Endothelial cell of umbilical vein (primary cell): ENCODE data around the gene NEDD9. TPM values are rescaled to one million over a fixed set of nuclear protein-coding genes. Genes with fewer than 3 reads are reported as not detected.
A peak's percentile ranks its signal among the peaks of the same experiment; 100 is the strongest.

Experiments
- BruUV-seq: library from RNA; stranded (reverse); fragments of 400-500 nt; replicated peaks from 2 replicates; lab custom pipeline; 2021; lab: Mats Ljungman, UMichigan
- CTCF ChIA-PET: fragments of 300-600, 350-600 bp; sonication (Branson Sonifier 250); formaldehyde crosslinking; loops from one replicate; lab custom pipeline; 2021; ENCODE audit warnings: antibody characterized with exemption, inconsistent platforms; lab: Charles Lee
- POLR2A ChIA-PET: fragments of 300-600, 350-600 bp; sonication (Branson Sonifier 250); formaldehyde crosslinking; loops from one replicate; lab custom pipeline; 2021; ENCODE audit warnings: antibody characterized with exemption, inconsistent platforms; lab: Charles Lee
- DNase-seq: peaks from one replicate; pipeline ENCODE4 v3.0.0-alpha.2; 2011; ENCODE audit warnings: low read depth, low spot score
- FAIRE-seq: peaks from 2 replicates; lab custom pipeline; 2011; peaks lifted over from hg19 to GRCh38; lab: Jason Lieb, UNC
- H2AFZ ChIP-seq: 2 replicates; pipeline ENCODE4 v1.6.0; 2012; ENCODE audit warnings: low read depth, low read length, control low read depth, inconsistent platforms
- H3K27ac ChIP-seq: 2 replicates; pipeline ENCODE4 v1.5.1; 2011; ENCODE audit warnings: low read depth, mild to moderate bottlenecking, control low read depth, low read length, moderate library complexity; ENCODE audit not compliant: insufficient read depth
- H3K27me3 ChIP-seq, 2 experiments: 2 replicates each; pipeline versions ENCODE4 v1.6.0 to v1.6.1; 2011; ENCODE audit warnings: low read length in 2 of 2, mixed read lengths in 1 of 2; ENCODE audit not compliant: control insufficient read depth in 2 of 2, insufficient read depth in 2 of 2
- H3K36me3 ChIP-seq, 2 experiments: 2 replicates in 1 of 2; 3 replicates in 1 of 2; pipeline ENCODE4 v1.5.1; 2011; ENCODE audit warnings: low read length in 2 of 2, mild to moderate bottlenecking in 1 of 2, moderate library complexity in 1 of 2; ENCODE audit not compliant: control insufficient read depth in 2 of 2, insufficient read depth in 2 of 2; ENCODE audit errors: extremely low read depth in 1 of 2
- H3K4me1 ChIP-seq: 3 replicates; pipeline ENCODE4 v1.5.1; 2011; ENCODE audit warnings: mild to moderate bottlenecking, low read length; ENCODE audit not compliant: control insufficient read depth, insufficient read depth; ENCODE audit errors: extremely low read depth
- H3K4me2 ChIP-seq: 2 replicates; pipeline ENCODE4 v1.6.1; 2011; ENCODE audit warnings: low read length, control low read depth, mixed read lengths; ENCODE audit not compliant: insufficient read depth
- H3K4me3 ChIP-seq, 3 experiments: fragments of 200-600 bp in 1 of 3; sonication (generic), shearing (Covaris generic) in 1 of 3; replicated peaks in 1 of 3; 2 replicates each; pipeline ENCODE4 v1.5.1; 2011 to 2016; ENCODE audit warnings: control low read depth in 3 of 3, low read length in 3 of 3, mild to moderate bottlenecking in 2 of 3, inconsistent platforms in 1 of 3, low read depth in 1 of 3, moderate library complexity in 1 of 3; ENCODE audit not compliant: insufficient read depth in 1 of 3
- H3K79me2 ChIP-seq: 2 replicates; pipeline ENCODE4 v1.6.0; 2012; ENCODE audit warnings: low read length, inconsistent platforms; ENCODE audit not compliant: control insufficient read depth, insufficient read depth
- H3K9ac ChIP-seq: replicated peaks from 2 replicates; pipeline ENCODE3; 2011; ENCODE audit warnings: low read length, control low read depth; ENCODE audit not compliant: insufficient read depth; ENCODE audit errors: extremely low read depth
- H3K9me1 ChIP-seq: replicated peaks from 3 replicates; pipeline ENCODE4 v1.6.0; 2011; ENCODE audit warnings: mild to moderate bottlenecking, low read length; ENCODE audit not compliant: control insufficient read depth, insufficient read depth; ENCODE audit errors: extremely low read depth
- H3K9me3 ChIP-seq: replicated peaks from 2 replicates; pipeline ENCODE4 v1.5.1; 2012; ENCODE audit warnings: low read length, inconsistent platforms; ENCODE audit not compliant: control insufficient read depth, insufficient read depth
- H4K20me1 ChIP-seq: replicated peaks from 2 replicates; pipeline ENCODE3; 2011; ENCODE audit warnings: mild to moderate bottlenecking, low read length; ENCODE audit not compliant: control insufficient read depth, insufficient read depth; ENCODE audit errors: extremely low read depth
- EZH2 ChIP-seq: IDR thresholded peaks from 2 replicates; pipeline ENCODE4 v1.6.1; 2012; ENCODE audit warnings: borderline replicate concordance, low read depth, mild to moderate bottlenecking, moderate library complexity, low read length, inconsistent platforms; ENCODE audit not compliant: severe bottlenecking
- FOS ChIP-seq: IDR thresholded peaks from 2 replicates; pipeline ENCODE4 v1.6.1; 2011; ENCODE audit warnings: mild to moderate bottlenecking, low read length, moderate library complexity, borderline replicate concordance; ENCODE audit not compliant: insufficient read depth
- GATA2 ChIP-seq: IDR thresholded peaks from 2 replicates; pipeline ENCODE4 v1.7.0; 2011; ENCODE audit warnings: low read depth, mild to moderate bottlenecking, moderate library complexity, mixed read lengths, low read length; ENCODE audit not compliant: insufficient read length, insufficient read depth
- JUN ChIP-seq: IDR thresholded peaks from 2 replicates; pipeline ENCODE4 v1.6.1; 2011; ENCODE audit warnings: borderline replicate concordance, low read depth; ENCODE audit not compliant: insufficient read length, insufficient read depth
- MYC ChIP-seq: IDR thresholded peaks from one replicate; pipeline ENCODE4 v1.6.1; 2011; ENCODE audit warnings: mild to moderate bottlenecking, low read depth, low read length
- POLR2A ChIP-seq: IDR thresholded peaks from 2 replicates; pipeline ENCODE4 v1.6.1; 2012; ENCODE audit warnings: low read depth, mild to moderate bottlenecking, control low read depth, low read length
- POLR2AphosphoS5 ChIP-seq: IDR thresholded peaks from 2 replicates; pipeline ENCODE4 v1.6.1; 2012; ENCODE audit warnings: low read depth, mild to moderate bottlenecking, control low read depth, low read length, moderate library complexity; ENCODE audit not compliant: insufficient read depth
- dilution Hi-C: fragments of 300-500 bp; cut with MboI; formaldehyde crosslinking; loops from one replicate; pipeline ENCODE4 v1.15.0; 2019; ENCODE audit warnings: low sequenced_read_pairs; ENCODE audit not compliant: extremely low pct_ligation_motif_present
- intact Hi-C: fragments of 100-400 bp; cut with micrococcal nuclease; formaldehyde crosslinking; loops from one replicate; pipeline ENCODE4 v1.10.0; 2022
- polyA plus RNA-seq, 4 experiments: library from polyadenylated mRNA; depleted of rRNA in 3 of 4; stranded (reverse) in 3 of 4; unstranded in 1 of 4; fragments of >200 nt; gene quantifications; 2 replicates each; pipeline versions ENCODE4 v1.2.1 to v1.2.3, GENCODE V29; 2011 to 2012; ENCODE audit warnings: missing spikeins in 1 of 4
- total RNA-seq: library from RNA; stranded (reverse); gene quantifications from 2 replicates; pipeline ENCODE4 v1.2.3, GENCODE V29; 2021
- TF ChIP-seq, protein P1 (sequence below): IDR thresholded peaks from 2 replicates; pipeline ENCODE4 v1.6.1; 2011; ENCODE audit not compliant: insufficient read depth, insufficient read length
- TF ChIP-seq, protein P2 (sequence below), 2 donors: IDR thresholded peaks; 1 replicate in 1 of 2; 2 replicates in 1 of 2; pipeline ENCODE4 v1.5.1; 2011; ENCODE audit warnings: low read length in 2 of 2, mild to moderate bottlenecking in 2 of 2, moderate library complexity in 2 of 2, control low read depth in 1 of 2, inconsistent platforms in 1 of 2, low read depth in 1 of 2; ENCODE audit not compliant: insufficient read depth in 1 of 2; ENCODE audit errors: extremely low read depth in 1 of 2

NEDD9 gene
- total and polyA plus RNA-seq, 2 donors (not counting 3 experiments of a cell fraction or from before 2014, with no cell fraction given), result 55.2 to 61.0 TPM

DNA sequence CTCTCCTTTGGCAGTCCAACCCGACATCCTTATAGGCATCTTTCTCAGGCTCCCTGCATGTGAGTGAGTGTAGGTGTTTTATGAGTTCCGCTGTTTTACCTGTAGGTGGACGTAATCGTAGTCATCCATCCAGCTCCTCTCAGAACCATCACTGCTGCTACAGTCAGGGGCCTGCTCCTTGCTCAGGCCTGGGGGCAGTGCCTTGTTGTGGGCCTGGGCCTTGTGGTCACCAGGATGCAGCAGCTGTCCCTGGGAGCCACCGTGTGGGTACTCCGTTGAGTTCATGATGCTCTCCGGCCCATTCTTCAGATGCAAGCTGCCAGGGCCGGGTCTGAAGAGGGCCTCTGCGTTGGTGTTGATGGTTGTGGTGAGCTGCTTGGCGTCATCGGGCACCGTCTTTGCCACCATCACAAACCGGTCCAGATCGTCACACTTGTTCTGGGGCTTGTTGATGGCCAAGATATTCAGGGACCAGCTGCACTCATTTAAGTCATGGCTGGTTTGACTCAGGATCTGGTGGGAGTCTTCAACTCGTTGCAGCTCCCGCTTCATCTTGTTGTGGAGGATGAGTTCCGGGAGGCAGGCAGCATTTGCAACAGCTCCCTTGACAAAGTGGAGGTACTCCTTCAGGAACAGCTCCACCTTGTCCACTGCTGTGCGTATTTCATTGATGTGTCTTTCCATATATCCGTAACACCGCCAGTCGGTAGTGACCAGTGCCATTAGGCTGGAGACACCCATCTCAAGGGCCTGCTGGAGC lies 42.4 kb downstream of the NEDD9 start:
- no peak for FAIRE-seq
- DNase-seq, result no peak
- H3K9ac ChIP-seq, result no peak overlapping the region
- H3K27ac ChIP-seq, result no peak overlapping the region
- BruUV-seq, result TSS peak; percentile 2
- peaks cover 4% of the 10 kb centered on the region for H3K79me2 ChIP-seq
- H3K4me2 ChIP-seq, result no peak overlapping the region
- intact Hi-C loops (no loop called here), dilution Hi-C loops (no loop called here)
- POLR2A ChIA-PET, result no interaction called here
- TF ChIP-seq MYC (no peak), EZH2 (no peak), GATA2 (no peak), POLR2A (no peak), FOS (no peak), JUN (no peak), POLR2AphosphoS5 (no peak)
- TF ChIP-seq, protein P1, sequence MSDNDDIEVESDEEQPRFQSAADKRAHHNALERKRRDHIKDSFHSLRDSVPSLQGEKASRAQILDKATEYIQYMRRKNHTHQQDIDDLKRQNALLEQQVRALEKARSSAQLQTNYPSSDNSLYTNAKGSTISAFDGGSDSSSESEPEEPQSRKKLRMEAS, result no peak
- TF ChIP-seq, protein P2, sequence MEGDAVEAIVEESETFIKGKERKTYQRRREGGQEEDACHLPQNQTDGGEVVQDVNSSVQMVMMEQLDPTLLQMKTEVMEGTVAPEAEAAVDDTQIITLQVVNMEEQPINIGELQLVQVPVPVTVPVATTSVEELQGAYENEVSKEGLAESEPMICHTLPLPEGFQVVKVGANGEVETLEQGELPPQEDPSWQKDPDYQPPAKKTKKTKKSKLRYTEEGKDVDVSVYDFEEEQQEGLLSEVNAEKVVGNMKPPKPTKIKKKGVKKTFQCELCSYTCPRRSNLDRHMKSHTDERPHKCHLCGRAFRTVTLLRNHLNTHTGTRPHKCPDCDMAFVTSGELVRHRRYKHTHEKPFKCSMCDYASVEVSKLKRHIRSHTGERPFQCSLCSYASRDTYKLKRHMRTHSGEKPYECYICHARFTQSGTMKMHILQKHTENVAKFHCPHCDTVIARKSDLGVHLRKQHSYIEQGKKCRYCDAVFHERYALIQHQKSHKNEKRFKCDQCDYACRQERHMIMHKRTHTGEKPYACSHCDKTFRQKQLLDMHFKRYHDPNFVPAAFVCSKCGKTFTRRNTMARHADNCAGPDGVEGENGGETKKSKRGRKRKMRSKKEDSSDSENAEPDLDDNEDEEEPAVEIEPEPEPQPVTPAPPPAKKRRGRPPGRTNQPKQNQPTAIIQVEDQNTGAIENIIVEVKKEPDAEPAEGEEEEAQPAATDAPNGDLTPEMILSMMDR (IDR thresholded peaks at IDR 0.05; ENCODE audit: extremely low read depth in 1 of 2, insufficient read depth in 1 of 2, low read depth in 1 of 2, low read length in 2 of 2), result no peak
- H3K4me1 ChIP-seq, result peaks cover 11% of the 10 kb centered on the region
- H3K4me3 ChIP-seq, result no peak overlapping the region
- H3K9me1 ChIP-seq, result no peaks in the 10 kb centered on the region
- H3K9me3 ChIP-seq, result no peaks in the 10 kb centered on the region
- CTCF ChIA-PET, result interaction anchor here (1.1 kb wide), 1 partner anchor 307 kb away, joined by 4 read pairs; no protein-coding TSS in a partner anchor
- no peaks in the 10 kb centered on the region for H3K27me3 ChIP-seq
- peaks cover 30 to 46% of the 10 kb centered on the region in 2 experiments for H3K36me3 ChIP-seq
- H2AFZ ChIP-seq, result no peak overlapping the region
- no peaks in the 10 kb centered on the region for H4K20me1 ChIP-seq
